RWPE2 (cell line): ENCODE results near the gene GOLGA8N.
A peak's percentile ranks its signal among the peaks of the same experiment; 100 is the strongest.
"Not testable (repeated sequence)": the region's sequence is repeated elsewhere in the genome, so short reads cannot be mapped to it uniquely, and the experiment has no call there.

Experiments
- ATAC-seq: fragments of 200-7000 bp; cut with Tn5 transposase; 3 replicates; pipeline ENCODE4 v1.9.1; 2021; ENCODE audit warnings: low read depth
- DNase-seq: peaks from one replicate; pipeline ENCODE4 v3.0.0-alpha.2; 2020; ENCODE audit warnings: low spot score
- H3K27ac ChIP-seq: fragments of 450-650 bp; 2 replicates; pipeline ENCODE4 v1.5.1; 2017; ENCODE audit warnings: mild to moderate bottlenecking; ENCODE audit not compliant: poor library complexity, severe bottlenecking
- H3K27me3 ChIP-seq: fragments of 250-450 bp; sonication (Bioruptor Pico); 2 replicates; pipeline ENCODE4 v1.5.1; 2021; ENCODE audit warnings: mild to moderate bottlenecking, moderate library complexity; ENCODE audit not compliant: insufficient read depth, poor library complexity, severe bottlenecking
- H3K36me3 ChIP-seq: fragments of 250-450 bp; sonication (Bioruptor Pico); 2 replicates; pipeline ENCODE4 v1.5.1; 2020; ENCODE audit warnings: low read depth, mild to moderate bottlenecking, moderate library complexity
- H3K4me1 ChIP-seq: fragments of 250-450 bp; sonication (Bioruptor Pico); 2 replicates; pipeline ENCODE4 v1.5.1; 2021; ENCODE audit warnings: mild to moderate bottlenecking, moderate library complexity; ENCODE audit not compliant: insufficient read depth, poor library complexity, severe bottlenecking
- H3K4me3 ChIP-seq: fragments of 250-450 bp; sonication (Bioruptor Pico); 2 replicates; pipeline ENCODE4 v1.5.1; 2021; ENCODE audit warnings: mild to moderate bottlenecking, moderate library complexity; ENCODE audit not compliant: severe bottlenecking
- H3K9me3 ChIP-seq: fragments of 250-450 bp; sonication (Bioruptor Pico); 2 replicates; pipeline ENCODE4 v1.5.1; 2021; ENCODE audit warnings: mild to moderate bottlenecking, moderate library complexity; ENCODE audit not compliant: severe bottlenecking
- CTCF ChIP-seq: fragments of 450-650 bp; IDR thresholded peaks from one replicate; pipeline ENCODE4 v1.5.1; 2017; ENCODE audit warnings: mild to moderate bottlenecking, moderate library complexity; ENCODE audit not compliant: poor library complexity, severe bottlenecking

GOLGA8N gene

DNA sequence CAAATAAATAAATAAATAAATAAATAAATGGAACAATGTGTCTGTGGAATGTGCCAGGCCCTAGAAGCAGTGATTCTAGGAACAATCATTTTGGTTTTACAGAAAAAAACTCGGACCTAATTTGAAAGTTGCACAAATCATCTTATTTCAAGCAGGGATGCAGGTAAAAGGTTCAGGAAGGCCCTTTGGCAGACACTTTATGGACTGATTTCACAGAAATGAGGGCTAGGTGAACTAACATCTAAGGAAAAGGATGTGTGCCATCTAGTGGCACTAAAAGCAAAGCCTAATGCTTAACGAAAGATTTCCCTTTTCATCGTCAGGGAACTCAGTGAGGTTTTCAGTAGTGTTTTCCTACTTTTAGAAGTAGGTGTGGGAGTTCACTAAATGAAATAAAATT, 17.5 kb downstream of the GOLGA8N start:
- DNase-seq, H3K4me3 ChIP-seq, H3K9me3 ChIP-seq, H3K27me3 ChIP-seq, H3K36me3 ChIP-seq, H3K27ac ChIP-seq, H3K4me1 ChIP-seq: not testable (repeated sequence)
- TF ChIP-seq CTCF, result peak; percentile 49
- peak; percentile 48 for ATAC-seq

DNA sequence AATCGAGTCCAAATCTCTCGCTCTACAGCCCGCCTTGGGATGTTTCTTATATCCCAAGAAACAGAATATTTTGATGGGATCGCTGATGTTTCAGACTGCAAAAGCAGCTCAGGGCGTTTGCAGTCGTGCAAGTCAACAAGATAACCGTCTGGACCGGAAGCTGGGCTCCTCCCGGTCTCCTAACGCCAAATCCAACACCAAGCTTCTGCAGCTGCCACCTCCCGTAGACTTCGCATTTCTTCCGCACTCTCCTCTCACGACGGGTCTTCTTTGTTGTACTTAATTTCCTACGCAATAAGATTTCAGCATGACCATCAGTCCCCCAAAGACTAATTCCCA, 21.4 kb downstream of the GOLGA8N start:
- not testable (repeated sequence) for H3K27me3 ChIP-seq, H3K9me3 ChIP-seq
- Histone ChIP-seq H3K36me3 (peaks cover 28% of the 10 kb centered on the region), H3K4me1 (peaks cover 20% of the 10 kb centered on the region), H3K4me3 (peak overlapping the region; percentile 83), H3K27ac (peak overlapping the region; percentile 72)
- DNase-seq (peak; percentile 74), ATAC-seq (peak; percentile 59)

DNA sequence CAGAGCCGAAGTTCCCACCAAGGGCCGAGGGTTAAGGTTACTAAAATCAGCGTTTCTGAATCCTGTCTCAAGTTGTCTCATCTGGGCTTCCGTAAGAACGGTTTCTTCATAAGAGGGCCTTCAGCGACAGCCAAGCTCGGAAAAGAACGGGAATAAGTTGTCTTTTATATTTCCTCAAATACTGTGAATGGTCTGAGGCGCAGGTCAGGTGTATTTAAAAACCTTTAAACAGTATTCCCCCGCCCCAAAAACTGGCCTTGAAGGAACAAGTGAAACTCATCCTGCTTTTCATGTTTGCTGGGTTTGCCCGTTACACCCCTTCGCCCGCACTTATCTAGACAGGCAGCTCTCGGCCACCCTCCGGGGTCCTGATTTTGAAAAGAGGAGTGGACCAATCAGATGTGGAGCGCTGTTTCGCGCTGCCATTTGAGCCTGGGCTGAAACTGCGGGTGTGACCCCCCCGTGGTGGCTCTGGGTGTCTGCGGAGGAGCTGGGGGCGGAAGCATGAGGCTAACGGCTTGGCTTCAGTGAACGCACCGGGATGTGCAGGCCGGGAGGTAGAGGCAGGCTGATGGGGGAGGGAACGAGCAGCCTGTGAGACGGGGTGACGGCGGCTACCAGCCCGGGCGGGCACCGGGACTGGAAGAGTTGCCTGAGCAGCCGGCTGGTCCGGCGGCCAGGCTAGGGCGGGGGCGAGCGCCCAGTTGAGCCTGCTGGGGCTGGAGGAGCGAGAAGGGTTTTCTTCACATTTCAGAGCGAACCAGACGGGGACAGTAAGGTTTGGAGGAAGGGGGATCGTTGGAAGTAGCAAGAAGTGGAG, 22.0 kb downstream of the GOLGA8N start, which contains the start of gene ARHGAP11A:
Gene ARHGAP11A, plus strand, starts transcription at position 454 of the 820 bp plus-strand sequence. CDS start 708 bp downstream, outside the sequence.
- ATAC-seq, result peak; percentile 66
- Histone ChIP-seq H3K4me3 (peak within 1 kb of the TSS; percentile 83), H3K27ac (peak within 1 kb of the TSS; percentile 72), H3K36me3 (peaks cover 30% of the 10 kb centered on the region), H3K4me1 (peaks cover 20% of the 10 kb centered on the region)
- DNase-seq, result peak; percentile 77
- H3K9me3 ChIP-seq, H3K27me3 ChIP-seq: not testable (repeated sequence)

GRCh38 chr15:32615871-32616426, 22.7 kb downstream of the GOLGA8N start:
- peaks cover 20% of the 10 kb centered on the region for H3K4me1 ChIP-seq
- H3K9me3 ChIP-seq, DNase-seq, H3K27me3 ChIP-seq: not testable (repeated sequence)
- ATAC-seq, result peak; percentile 57
- peaks cover 34% of the 10 kb centered on the region for H3K36me3 ChIP-seq
- H3K27ac ChIP-seq, result peak overlapping the region; percentile 72
- H3K4me3 ChIP-seq, result peak overlapping the region; percentile 83

DNA sequence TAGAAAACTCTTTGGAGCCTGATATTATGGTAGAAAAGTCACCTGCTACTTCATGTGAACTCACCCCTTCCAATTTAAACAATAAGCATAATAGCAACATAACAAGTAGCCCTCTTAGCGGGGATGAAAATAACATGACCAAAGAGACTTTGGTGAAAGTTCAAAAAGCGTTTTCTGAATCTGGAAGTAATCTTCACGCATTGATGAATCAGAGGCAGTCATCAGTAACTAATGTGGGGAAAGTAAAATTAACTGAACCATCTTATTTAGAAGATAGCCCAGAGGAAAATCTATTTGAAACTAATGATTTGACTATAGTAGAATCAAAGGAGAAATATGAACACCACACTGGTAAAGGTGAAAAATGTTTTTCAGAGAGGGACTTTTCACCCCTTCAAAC, 43.2 kb downstream of the GOLGA8N start:
- Histone ChIP-seq H3K4me3 (no peak overlapping the region), H3K9me3 (no peaks in the 10 kb centered on the region), H3K27ac (no peak overlapping the region), H3K27me3 (no peaks in the 10 kb centered on the region), H3K36me3 (peaks cover 89% of the 10 kb centered on the region), H3K4me1 (no peaks in the 10 kb centered on the region)
- ATAC-seq (no peak), DNase-seq (no peak)
- TF ChIP-seq CTCF, result no peak

DNA sequence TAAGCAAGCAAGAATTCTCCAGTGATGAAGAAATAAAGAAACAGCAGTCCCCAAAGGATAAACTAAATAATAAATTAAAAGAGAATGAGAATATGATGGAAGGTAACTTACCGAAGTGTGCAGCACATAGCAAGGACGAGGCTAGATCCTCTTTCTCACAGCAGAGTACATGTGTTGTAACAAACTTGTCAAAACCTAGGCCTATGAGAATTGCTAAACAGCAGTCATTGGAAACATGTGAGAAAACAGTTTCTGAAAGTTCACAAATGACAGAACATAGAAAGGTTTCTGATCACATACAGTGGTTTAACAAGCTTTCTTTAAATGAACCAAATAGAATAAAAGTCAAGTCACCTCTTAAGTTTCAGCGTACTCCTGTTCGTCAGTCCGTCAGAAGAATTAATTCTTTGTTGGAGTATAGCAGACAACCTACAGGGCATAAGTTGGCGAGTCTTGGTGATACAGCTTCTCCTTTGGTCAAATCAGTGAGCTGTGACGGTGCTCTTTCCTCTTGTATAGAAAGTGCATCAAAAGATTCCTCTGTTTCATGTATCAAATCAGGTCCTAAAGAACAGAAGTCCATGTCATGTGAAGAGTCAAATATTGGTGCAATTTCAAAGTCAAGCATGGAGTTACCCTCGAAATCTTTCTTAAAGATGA, 43.8 kb downstream of the GOLGA8N start:
- H3K36me3 ChIP-seq, result peaks cover 83% of the 10 kb centered on the region
- no peak for ATAC-seq

More for the DNA sequence above, 43.8 kb downstream of the GOLGA8N start:
- Histone ChIP-seq H3K9me3 (no peaks in the 10 kb centered on the region), H3K27ac (no peak overlapping the region), H3K4me1 (no peaks in the 10 kb centered on the region), H3K27me3 (no peaks in the 10 kb centered on the region), H3K4me3 (no peak overlapping the region)
- no peak for DNase-seq
- no peak for TF ChIP-seq CTCF
